Measurements from ENCODE around the gene HEG1. TPM values are rescaled to one million over a fixed set of nuclear protein-coding genes. Genes with fewer than 3 reads are reported as not detected.

HEG1 gene
- total RNA-seq, 2 experiments from 2014 or later: 5.8 TPM

DNA sequence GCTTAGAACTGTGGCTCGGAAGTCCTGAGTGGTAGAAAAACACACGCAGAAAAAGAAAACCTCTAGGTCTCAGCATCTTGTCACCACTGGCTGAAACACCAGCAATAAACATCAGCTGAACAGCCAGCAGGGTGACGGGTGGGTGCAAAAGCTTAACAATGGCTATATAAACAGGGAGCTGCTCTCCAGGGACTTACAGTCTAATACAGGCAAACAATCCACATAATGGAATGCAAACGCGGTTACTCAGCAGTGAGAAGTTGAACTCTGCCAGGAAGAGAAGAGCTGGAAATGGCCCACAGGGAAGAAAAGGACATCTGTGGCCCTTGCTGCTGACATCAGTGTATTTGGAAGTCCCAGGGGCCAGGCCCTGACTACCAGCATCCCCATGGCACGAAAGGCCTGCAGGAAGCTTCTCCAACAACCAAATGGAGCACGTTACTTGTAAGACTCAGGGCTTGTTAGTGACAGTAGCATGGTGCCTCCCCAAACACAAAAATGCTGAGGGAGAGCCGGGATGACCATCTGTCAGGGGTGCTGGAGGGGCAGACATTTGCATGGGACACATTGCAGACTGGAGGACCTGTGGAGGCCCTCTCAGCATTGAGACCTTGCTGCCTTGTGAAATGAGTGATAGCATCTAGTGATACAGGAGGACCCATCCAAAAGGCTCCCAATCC, 3.0 kb downstream of the HEG1 start:
- Mint-ChIP-seq H3K27ac (peak overlapping the region; percentile 83), H3K4me1 (ENCODE audit: low read depth) (peaks cover 68% of the 10 kb centered on the region), H3K9me3 (no peaks in the 10 kb centered on the region), H3K36me3 (ENCODE audit: low read depth) (peaks cover 4% of the 10 kb centered on the region), H3K27me3 (ENCODE audit: low read depth) (no peaks in the 10 kb centered on the region), H3K4me3 (peak overlapping the region; percentile 59)
- DNase-seq: no peak
- intact Hi-C loops (cut with micrococcal nuclease): loop anchor here (1.0 to 5.0 kb wide), 10 partner anchors 17 to 865 kb away; partner anchors contain the start of genes OSBPL11, SNX4 and ZNF148
- CTCF ChIA-PET: interaction anchor here (0.7 to 2.0 kb wide), 4 partner anchors 29 to 126 kb away, joined by 3 to 5 read pairs (median 4); no protein-coding TSS in a partner anchor

- Mint-ChIP-seq H3K27me3 (ENCODE audit: low read depth) (no peaks in the 10 kb centered on the region), H3K4me1 (ENCODE audit: low read depth) (peaks cover 67% of the 10 kb centered on the region), H3K27ac (peak overlapping the region; percentile 83), H3K36me3 (ENCODE audit: low read depth) (peaks cover 4% of the 10 kb centered on the region), H3K4me3 (peak overlapping the region; percentile 59), H3K9me3 (no peaks in the 10 kb centered on the region)
- intact Hi-C loops (cut with micrococcal nuclease): loop anchor here (1.0 to 5.0 kb wide), 10 partner anchors 17 to 865 kb away; partner anchors contain the start of genes OSBPL11, SNX4 and ZNF148
- CTCF ChIA-PET: interaction anchor here (0.7 to 2.0 kb wide), 4 partner anchors 28 to 125 kb away, joined by 3 to 5 read pairs (median 4); no protein-coding TSS in a partner anchor
- DNase-seq: peak; percentile 87
These were observed 3.8 kb downstream of the HEG1 start for GRCh38 chr3:125051715-125052581.

DNA sequence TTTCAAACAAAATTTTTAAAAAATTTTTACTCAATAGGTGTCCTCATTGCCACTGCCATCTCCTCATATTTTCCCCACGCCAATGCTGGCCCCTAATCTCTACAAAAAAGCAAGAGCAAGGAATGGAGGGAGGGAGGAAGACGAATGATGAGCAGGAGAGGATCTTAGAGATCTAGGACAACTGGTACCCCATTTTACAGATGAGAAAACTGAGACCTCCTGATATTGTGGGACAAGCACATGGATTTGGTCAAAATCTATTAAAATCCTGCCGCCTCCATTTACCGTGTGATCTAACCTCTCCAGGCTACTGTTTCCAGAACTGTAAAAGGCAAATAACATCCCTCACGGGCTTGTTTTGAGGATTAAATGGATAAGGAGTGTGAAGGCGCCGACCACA, 4.6 kb downstream of the HEG1 start:
- Mint-ChIP-seq H3K27ac (peak overlapping the region; percentile 83), H3K4me3 (peak overlapping the region; percentile 59), H3K36me3 (ENCODE audit: low read depth) (peaks cover 5% of the 10 kb centered on the region), H3K4me1 (ENCODE audit: low read depth) (peaks cover 62% of the 10 kb centered on the region), H3K9me3 (no peaks in the 10 kb centered on the region), H3K27me3 (ENCODE audit: low read depth) (no peaks in the 10 kb centered on the region)
- intact Hi-C loops (cut with micrococcal nuclease): loop anchor here (5.0 kb wide), 1 partner anchor 866 kb away; no protein-coding TSS in a partner anchor
- CTCF ChIA-PET: no interaction called here
- DNase-seq: no peak

DNA sequence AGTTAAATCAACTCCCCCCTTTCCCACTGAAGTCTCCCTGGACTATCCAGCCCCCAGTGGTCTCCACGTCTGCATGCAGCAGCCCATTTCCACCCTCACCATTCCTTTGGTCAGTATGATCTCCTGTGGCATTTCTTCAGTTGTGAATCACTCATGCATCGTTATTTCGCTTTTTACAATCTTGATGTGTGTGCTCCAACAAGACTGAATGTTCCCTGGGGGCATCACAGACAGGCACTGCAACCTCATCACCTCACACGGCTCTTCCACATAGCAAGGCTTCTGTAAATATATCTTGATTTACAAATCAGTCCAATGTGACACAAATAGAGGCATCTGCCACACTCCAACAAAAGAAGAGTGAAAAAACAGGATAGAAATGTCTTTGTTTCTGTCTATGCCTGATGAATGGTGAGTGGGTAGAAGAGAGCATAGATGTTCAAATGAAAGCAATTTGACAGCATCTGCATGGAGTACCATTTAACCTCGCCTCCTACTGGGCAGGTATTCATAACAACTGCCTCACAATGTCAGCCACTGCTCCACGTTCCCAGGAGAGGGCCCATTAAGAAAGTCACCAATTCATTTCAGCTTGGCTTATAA, 5.2 kb downstream of the HEG1 start:
- Mint-ChIP-seq H3K27me3 (ENCODE audit: low read depth) (no peaks in the 10 kb centered on the region), H3K4me1 (ENCODE audit: low read depth) (peaks cover 64% of the 10 kb centered on the region), H3K4me3 (no peak overlapping the region), H3K36me3 (ENCODE audit: low read depth) (peaks cover 5% of the 10 kb centered on the region), H3K27ac (no peak overlapping the region), H3K9me3 (no peaks in the 10 kb centered on the region)
- CTCF ChIA-PET: no interaction called here
- DNase-seq: no peak
- intact Hi-C loops (cut with micrococcal nuclease): loop anchor here (5.0 kb wide), 1 partner anchor 867 kb away; no protein-coding TSS in a partner anchor

DNA sequence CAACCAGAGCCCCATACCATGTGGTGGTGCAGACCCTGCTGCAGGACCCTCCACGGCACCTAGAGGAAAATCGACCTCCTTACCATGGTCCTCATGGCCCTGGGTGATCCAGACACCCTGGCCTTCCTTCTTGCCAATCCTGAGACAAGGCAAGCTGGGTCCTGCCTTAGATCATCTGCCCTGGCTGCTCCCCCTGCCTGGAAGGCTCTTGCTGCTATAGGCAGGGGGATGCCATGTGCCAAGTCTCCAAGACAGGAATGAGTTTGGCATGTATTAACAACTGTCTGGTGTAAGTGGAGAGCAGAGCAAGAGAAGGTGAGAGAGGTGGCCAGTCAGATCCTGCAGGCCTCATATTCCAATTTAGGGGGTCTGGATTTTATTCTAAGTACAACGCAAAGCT, 7.5 kb downstream of the HEG1 start:
- no peak for DNase-seq
- Mint-ChIP-seq H3K4me1 (ENCODE audit: low read depth) (peaks cover 48% of the 10 kb centered on the region), H3K36me3 (ENCODE audit: low read depth) (peaks cover 5% of the 10 kb centered on the region), H3K9me3 (no peaks in the 10 kb centered on the region), H3K4me3 (no peak overlapping the region), H3K27ac (no peak overlapping the region), H3K27me3 (ENCODE audit: low read depth) (no peaks in the 10 kb centered on the region)
- intact Hi-C loops (cut with micrococcal nuclease): no loop called here
- CTCF ChIA-PET: interaction anchor here (1.4 to 1.6 kb wide), 2 partner anchors 9 to 11 kb away, joined by 4 to 5 read pairs; no protein-coding TSS in a partner anchor

GRCh38 chr3:125045965-125046364, 9.8 kb downstream of the HEG1 start:
- intact Hi-C loops (cut with micrococcal nuclease): no loop called here
- Mint-ChIP-seq H3K36me3 (ENCODE audit: low read depth) (peaks cover 5% of the 10 kb centered on the region), H3K4me3 (no peak overlapping the region), H3K27me3 (ENCODE audit: low read depth) (no peaks in the 10 kb centered on the region), H3K27ac (no peak overlapping the region), H3K4me1 (ENCODE audit: low read depth) (peaks cover 29% of the 10 kb centered on the region), H3K9me3 (no peaks in the 10 kb centered on the region)
- no peak for DNase-seq
- CTCF ChIA-PET: no interaction called here

DNA sequence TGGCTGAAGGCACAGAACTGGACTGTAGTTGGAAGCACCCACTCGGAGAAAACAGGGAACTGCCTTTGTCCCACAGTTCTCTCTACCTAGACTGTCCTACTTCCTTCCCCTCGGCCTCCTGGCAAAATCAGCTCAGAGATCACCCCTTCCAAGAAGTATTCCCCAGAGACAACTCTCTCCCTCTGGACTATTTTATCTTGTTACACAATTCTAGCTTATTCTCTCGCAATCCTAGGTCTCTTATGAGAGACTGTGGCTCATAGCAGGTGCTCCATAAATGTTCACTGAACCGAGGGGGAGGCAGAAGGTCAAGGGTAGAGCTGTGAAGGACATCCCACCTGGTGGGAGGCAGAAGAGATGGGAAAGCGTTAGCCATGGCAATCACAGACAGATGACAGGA, 10.6 kb downstream of the HEG1 start:
- no peak for DNase-seq
- CTCF ChIA-PET: interaction anchor here (0.5 kb wide), 1 partner anchor 117 kb away, joined by 4 read pairs; no protein-coding TSS in a partner anchor
- H3K9me3 Mint-ChIP-seq: no peaks in the 10 kb centered on the region
- no peak overlapping the region for H3K27ac Mint-ChIP-seq
- H3K4me3 Mint-ChIP-seq: no peak overlapping the region
- H3K36me3 Mint-ChIP-seq (ENCODE audit: low read depth): peaks cover 1% of the 10 kb centered on the region
- peaks cover 22% of the 10 kb centered on the region for H3K4me1 Mint-ChIP-seq (ENCODE audit: low read depth)
- no peaks in the 10 kb centered on the region for H3K27me3 Mint-ChIP-seq (ENCODE audit: low read depth)
- intact Hi-C loops (cut with micrococcal nuclease): no loop called here

- no peaks in the 10 kb centered on the region for H3K9me3 Mint-ChIP-seq
- CTCF ChIA-PET: interaction anchor here (0.5 to 1.4 kb wide), 2 partner anchors 283 to 334 kb away, joined by 3 read pairs; no protein-coding TSS in a partner anchor
- intact Hi-C loops (cut with micrococcal nuclease): no loop called here
- peaks cover 17% of the 10 kb centered on the region for H3K4me1 Mint-ChIP-seq (ENCODE audit: low read depth)
- H3K4me3 Mint-ChIP-seq: no peak overlapping the region
- no peak for DNase-seq
- no peaks in the 10 kb centered on the region for H3K27me3 Mint-ChIP-seq (ENCODE audit: low read depth)
- no peak overlapping the region for H3K27ac Mint-ChIP-seq
- H3K36me3 Mint-ChIP-seq (ENCODE audit: low read depth): peaks cover 1% of the 10 kb centered on the region
These were observed 12.1 kb downstream of the HEG1 start for GRCh38 chr3:125043599-125044151.

GRCh38 chr3:125042725-125043406, 12.9 kb downstream of the HEG1 start:
- intact Hi-C loops (cut with micrococcal nuclease): no loop called here
- Mint-ChIP-seq H3K4me3 (no peak overlapping the region), H3K4me1 (ENCODE audit: low read depth) (peaks cover 12% of the 10 kb centered on the region), H3K27ac (no peak overlapping the region), H3K9me3 (no peaks in the 10 kb centered on the region), H3K36me3 (ENCODE audit: low read depth) (peaks cover 1% of the 10 kb centered on the region), H3K27me3 (ENCODE audit: low read depth) (no peaks in the 10 kb centered on the region)
- CTCF ChIA-PET: interaction anchor here (1.4 kb wide), 1 partner anchor 282 kb away, joined by 3 read pairs; no protein-coding TSS in a partner anchor
- DNase-seq: no peak

GRCh38 chr3:125039131-125040100, 16.4 kb downstream of the HEG1 start:
- H3K27ac Mint-ChIP-seq: no peak overlapping the region
- intact Hi-C loops (cut with micrococcal nuclease): no loop called here
- peaks cover 11% of the 10 kb centered on the region for H3K36me3 Mint-ChIP-seq (ENCODE audit: low read depth)
- H3K9me3 Mint-ChIP-seq: peaks cover 18% of the 10 kb centered on the region
- no peak overlapping the region for H3K4me3 Mint-ChIP-seq
- peaks cover 17% of the 10 kb centered on the region for H3K4me1 Mint-ChIP-seq (ENCODE audit: low read depth)
- no peak for DNase-seq
- CTCF ChIA-PET: no interaction called here
- H3K27me3 Mint-ChIP-seq (ENCODE audit: low read depth): no peaks in the 10 kb centered on the region
